ENCODE data around the gene NUP155.
A peak's percentile ranks its signal among the peaks of the same experiment; 100 is the strongest.
"Not testable (repeated sequence)": the region's sequence is repeated elsewhere in the genome, so short reads cannot be mapped to it uniquely, and the experiment has no call there.

Gene NUP155

DNA sequence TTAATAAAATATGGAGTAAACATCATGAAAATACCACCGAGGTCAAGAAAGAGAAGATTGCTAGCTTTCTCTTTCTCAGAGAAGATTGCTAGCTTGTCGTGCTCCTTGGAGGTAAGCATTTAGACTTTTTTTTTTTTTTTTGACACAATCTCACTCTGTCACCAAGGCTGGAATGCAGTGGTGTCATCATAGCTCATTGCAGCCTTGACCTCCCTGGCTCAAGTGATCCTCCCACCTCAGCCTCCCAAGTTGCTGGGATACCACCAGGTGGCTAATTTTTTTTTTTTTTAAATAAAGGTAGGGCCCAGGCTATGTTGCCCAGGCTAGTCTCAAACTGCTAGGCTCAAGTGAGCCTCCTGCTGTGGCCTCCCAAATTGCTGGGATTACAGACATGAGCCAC, 95.4 kb downstream of the NUP155 start:
- DNase-seq: no peak

DNA sequence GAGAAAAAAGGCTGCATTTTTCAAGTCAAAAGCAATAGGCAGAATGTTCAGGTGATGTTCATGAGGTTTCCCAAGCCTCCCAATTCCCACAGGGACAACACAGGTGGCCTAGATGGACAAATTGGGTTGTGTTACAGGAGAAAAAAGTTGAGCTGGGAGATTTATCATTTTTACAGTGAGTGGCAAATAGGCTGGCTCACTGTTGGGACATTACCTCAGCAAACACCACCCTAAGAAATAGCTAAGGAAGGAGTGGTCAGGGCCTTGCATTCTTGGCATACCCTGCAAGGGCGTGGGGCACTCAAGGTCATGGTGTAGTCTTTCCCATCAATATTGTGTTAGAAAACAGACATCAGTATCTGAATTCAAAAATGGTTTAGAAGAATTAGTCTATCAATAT, 98.4 kb downstream of the NUP155 start:
- no peak for DNase-seq

DNA sequence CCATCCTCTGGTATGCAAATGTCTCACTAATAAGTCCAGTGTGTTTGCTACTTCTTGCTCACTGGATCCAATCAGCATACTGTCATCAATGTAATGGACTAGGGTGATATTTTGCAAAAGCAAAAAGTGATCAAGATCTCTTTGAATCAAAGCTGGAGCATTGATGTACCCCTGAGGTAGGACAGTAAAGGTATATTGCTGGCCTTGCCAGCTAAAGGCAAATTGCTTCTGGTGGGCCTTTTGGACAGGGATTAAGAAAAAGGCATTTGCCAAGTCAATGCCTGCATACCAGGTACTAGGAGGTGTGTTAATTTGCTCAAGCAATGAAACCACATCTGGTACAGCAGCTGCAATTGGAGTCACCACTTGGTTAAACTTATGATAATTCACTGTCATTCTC, 102.8 kb downstream of the NUP155 start:
- not testable (repeated sequence) for DNase-seq

DNA sequence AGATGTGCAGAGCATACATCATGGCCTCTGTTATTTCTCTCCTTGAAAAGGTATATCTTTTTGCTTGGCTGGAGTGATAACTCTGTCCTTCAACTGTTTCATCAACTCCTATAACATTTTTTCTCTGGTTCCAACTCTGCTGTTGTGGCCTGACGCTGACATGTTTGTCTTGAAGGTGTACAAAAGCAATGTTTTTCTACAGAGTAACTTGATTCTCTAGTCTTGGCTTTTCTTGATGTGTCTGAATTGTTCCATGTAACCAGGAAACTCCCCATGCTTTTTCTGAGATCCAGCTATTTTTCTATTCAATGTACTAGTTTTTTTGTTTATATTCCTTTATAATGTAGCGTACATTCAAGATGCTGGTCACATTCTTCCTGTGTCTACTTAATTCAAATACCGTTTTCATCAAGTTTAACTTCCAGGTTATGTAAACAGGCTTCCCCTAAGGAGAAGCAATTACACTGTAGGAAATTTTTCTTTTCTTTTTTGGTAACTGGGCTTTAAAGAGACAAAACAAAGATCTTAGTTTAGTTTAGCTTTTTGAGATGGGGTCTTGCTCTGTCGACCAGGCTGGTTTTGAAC, 115.0 kb downstream of the NUP155 start:
- no peak for DNase-seq

DNA sequence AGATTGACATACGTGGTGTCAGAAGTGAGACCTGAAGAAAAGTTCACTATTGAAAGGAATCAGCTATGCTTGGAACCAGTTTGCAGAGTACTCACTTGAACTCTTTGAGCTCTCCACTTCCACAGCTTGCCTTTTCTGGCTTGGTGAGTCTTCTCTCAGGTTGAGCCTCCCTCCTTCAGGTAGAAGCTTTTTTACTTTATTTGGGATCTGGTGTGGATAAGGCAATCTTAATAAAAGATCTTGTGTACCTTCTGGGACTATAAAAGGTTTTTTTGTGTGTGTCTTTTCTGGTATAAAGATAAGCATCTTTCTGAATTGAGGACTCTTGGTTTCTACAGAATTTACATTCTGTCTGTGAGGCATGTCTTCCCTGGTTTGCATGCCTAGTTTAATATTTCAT, 116.3 kb downstream of the NUP155 start:
- DNase-seq: no peak

DNA sequence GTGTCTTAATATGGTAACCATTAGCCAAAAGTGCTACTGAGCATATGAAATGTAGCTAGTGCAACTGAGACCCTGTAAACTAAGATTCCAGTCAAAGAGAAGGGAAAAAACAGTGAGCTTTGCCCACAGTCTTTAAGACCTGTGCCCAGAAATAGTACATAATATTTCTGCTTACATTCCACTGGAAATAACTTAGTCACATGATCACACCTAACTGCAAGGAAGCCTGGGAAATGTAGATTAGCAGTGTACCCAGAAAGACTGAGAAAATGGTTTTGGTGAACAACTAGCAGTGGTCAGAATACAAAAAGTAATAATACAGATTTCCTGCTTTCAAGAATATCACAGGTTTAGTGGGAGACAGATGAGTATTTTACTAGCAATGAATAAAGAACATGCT, 119.2 kb downstream of the NUP155 start:
- no peak for DNase-seq

DNA sequence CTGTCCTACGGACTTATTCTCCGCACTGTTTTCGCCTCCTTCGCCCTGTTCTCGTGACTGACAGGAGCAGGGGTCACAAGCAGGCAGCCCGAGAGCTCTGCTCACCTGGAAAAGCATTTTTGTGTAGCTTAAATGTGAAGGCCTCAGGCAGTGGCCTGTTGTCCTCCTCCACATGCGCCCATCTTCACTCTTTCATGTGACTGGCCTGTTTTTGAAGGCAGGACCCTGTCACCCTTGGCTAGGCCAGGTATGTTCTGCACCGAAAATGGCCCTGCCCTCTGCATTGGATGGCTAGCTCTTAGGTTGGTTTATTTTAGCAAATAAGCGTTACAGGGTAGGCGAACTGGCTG, 121.1 kb downstream of the NUP155 start:
- DNase-seq: no peak

DNA sequence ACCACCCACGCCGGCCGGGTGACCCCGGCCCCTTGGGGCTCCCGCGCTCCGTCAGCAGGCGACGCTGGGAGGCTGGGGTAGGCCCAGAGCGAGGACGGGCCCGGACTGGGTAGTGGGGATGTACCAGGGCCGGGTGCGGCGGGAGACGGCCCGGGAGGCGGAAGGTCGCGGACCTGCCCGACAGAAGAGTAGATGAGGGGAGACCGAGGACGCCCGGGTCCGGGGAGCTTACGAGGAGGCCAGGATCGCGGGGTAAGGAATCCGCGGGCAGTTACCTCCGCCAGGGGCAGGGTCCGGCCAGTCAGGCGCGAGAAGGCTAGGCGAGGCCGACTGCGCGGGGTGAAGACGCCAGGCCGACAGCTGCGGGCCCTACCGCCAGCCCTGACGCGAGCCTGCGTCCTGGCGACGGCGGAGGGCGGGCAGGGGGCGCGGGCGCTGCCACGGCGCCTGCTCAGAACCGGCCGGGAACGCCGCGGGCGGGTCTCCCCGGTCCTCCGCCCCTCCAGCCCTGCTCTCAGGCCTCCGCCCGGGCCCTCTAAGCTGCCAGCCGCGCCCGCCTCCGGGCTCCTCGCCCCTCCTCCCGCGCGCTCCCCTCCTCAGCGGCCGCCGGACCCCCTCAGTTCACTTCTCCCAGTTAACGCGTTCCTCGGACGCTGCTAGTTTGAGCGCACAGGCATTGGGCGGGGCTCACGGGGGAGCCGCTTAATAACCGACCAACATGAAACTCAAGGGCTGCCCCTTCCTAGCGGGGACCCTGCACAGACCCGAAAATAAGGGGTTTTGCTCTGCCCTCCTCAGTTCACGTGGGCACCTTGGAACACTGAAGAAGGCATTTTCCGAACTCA, 121.7 kb downstream of the NUP155 start, which contains the start of gene CPLANE1:
TSS of gene CPLANE1 (minus strand) at position 407 of the 845 bp plus-strand sequence. CDS start 1,678 bp downstream, outside the sequence.
- DNase-seq: peak; percentile 61 to 72

DNA sequence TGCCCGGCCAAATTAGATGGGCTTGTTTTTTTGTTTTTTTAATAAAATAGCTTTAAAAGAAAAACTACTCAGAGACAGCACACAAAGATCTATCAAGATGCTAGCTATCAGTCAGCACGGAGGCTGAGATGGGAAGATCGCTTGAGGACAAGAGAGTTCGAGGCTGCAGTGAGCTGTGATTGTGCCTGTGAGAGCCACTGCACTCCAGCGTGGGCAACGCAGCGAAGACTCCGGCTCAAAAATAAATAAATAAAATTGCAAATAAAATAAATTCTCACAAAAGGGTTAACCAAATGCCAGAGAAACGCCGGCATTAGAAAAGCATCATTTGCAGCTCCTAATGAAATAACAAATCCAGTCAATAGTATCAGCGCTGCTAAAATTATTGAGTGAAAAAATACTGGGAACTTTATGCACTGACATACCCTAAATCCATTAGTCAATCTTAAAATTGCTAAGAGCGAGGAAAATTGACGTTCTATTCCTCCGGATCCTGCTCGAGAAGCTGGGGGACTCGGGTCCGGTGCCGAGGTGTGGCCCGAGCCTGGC, 122.4 kb downstream of the NUP155 start:
- peak in 1 of 2 experiments; percentile 7 for DNase-seq

DNA sequence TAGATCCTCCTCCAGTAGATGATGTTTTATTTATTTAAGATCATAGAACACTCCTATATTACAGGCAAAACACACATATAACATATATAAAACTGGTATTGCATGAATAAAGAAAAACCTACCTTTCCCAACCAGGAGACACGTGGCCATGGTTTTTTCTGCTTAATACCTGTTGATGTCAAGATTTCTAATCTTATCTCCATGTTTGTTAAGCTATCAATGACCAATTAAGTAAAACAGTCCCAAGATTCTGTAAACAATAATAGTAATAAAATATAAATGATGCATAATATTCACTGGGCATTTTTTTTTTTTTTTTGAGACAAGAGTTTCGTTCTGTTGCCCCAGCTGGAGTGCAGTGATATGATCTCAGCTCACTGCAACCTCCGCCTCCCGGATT, 123.4 kb downstream of the NUP155 start:
- no peak for DNase-seq

DNA sequence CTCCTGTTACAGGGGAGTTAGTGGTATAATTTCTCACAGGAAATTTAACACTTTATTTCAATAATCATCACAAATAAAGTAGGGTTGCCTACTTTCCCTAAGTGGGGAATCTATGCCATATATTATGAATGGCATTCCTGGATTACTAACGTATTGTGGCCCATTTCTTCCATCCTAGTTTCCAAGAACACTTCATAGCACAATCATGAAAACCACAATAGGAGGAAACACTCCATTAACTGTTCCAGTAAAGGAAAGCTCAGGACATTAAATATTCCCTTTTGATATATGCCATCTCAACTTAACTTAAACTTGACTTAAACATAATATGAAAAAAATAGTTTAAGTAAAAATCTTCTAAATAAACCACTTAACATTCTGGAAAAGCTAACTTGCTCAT, 123.9 kb downstream of the NUP155 start:
- no peak for DNase-seq
